Fibroblast of lung (primary cell): ENCODE results near the gene EDEM2. TPM values are rescaled to one million over a fixed set of nuclear protein-coding genes. Genes with fewer than 3 reads are reported as not detected.

ENCODE experiments used
- DNase-seq, 2 donors: peaks; one replicate each; pipeline versions ENCODE4 v3.0.0 to v3.0.0-alpha.2; 2010; ENCODE audit warnings: low read depth in 2 of 2
- H2AFZ ChIP-seq: 2 replicates; pipeline ENCODE4 v1.5.1; 2012; ENCODE audit warnings: low read length, control low read depth, inconsistent platforms
- H3K27ac ChIP-seq: 2 replicates; pipeline ENCODE4 v1.5.1; 2011; ENCODE audit warnings: low read length, control low read depth; ENCODE audit not compliant: insufficient read depth
- H3K27me3 ChIP-seq: 2 replicates; pipeline ENCODE4 v1.5.1; 2011; ENCODE audit warnings: mild to moderate bottlenecking, low read length; ENCODE audit not compliant: control insufficient read depth, insufficient read depth
- H3K36me3 ChIP-seq: 2 replicates; pipeline ENCODE4 v1.5.1; 2011; ENCODE audit warnings: low read length; ENCODE audit not compliant: control insufficient read depth, insufficient read depth
- H3K4me1 ChIP-seq: 2 replicates; pipeline ENCODE4 v1.5.1; 2011; ENCODE audit warnings: low read length; ENCODE audit not compliant: control insufficient read depth, insufficient read depth; ENCODE audit errors: extremely low read depth
- H3K4me2 ChIP-seq: 2 replicates; pipeline ENCODE4 v1.5.1; 2011; ENCODE audit warnings: low read length, control low read depth; ENCODE audit not compliant: insufficient read depth; ENCODE audit errors: extremely low read depth
- H3K4me3 ChIP-seq, 4 experiments: fragments of 200-600 bp in 1 of 4; sonication (generic) in 1 of 4; replicated peaks in 1 of 4; 2 replicates each; pipeline ENCODE4 v1.5.1; 2011 to 2016; ENCODE audit warnings: low read length in 4 of 4, low read depth in 3 of 4, mild to moderate bottlenecking in 3 of 4, control low read depth in 2 of 4, inconsistent platforms in 1 of 4, mixed read lengths in 1 of 4; ENCODE audit not compliant: insufficient read depth in 1 of 4; ENCODE audit errors: control extremely low read depth in 1 of 4
- H3K79me2 ChIP-seq: 2 replicates; pipeline ENCODE4 v1.5.1; 2012; ENCODE audit warnings: mild to moderate bottlenecking, low read length, inconsistent platforms; ENCODE audit not compliant: control insufficient read depth, insufficient read depth
- H3K9ac ChIP-seq: 2 replicates; pipeline ENCODE4 v1.5.1; 2011; ENCODE audit warnings: mild to moderate bottlenecking, low read length, control low read depth; ENCODE audit not compliant: insufficient read depth
- H3K9me3 ChIP-seq: 2 replicates; pipeline ENCODE4 v1.5.1; 2012; ENCODE audit warnings: low read depth, low read length; ENCODE audit not compliant: control insufficient read depth, insufficient read depth
- H4K20me1 ChIP-seq: 2 replicates; pipeline ENCODE4 v1.5.1; 2011; ENCODE audit warnings: low read length; ENCODE audit not compliant: control insufficient read depth, insufficient read depth; ENCODE audit errors: extremely low read depth
- EZH2 ChIP-seq: IDR thresholded peaks from 2 replicates; pipeline ENCODE4 v1.5.1; 2012; ENCODE audit warnings: low read length, control low read depth, mild to moderate bottlenecking; ENCODE audit errors: missing control alignments
- polyA plus RNA-seq, 2 donors: library from polyadenylated mRNA; depleted of rRNA in 1 of 2; stranded (reverse) in 1 of 2; unstranded in 1 of 2; fragments of >200 nt; gene quantifications; 2 replicates each; pipeline ENCODE4 v1.2.1, GENCODE V29; 2011 to 2012; ENCODE audit warnings: missing spikeins in 1 of 2
- total RNA-seq: library from RNA; depleted of rRNA; stranded (reverse); fragments of >200 nt; gene quantifications from 2 replicates; pipeline ENCODE4 v1.2.1, GENCODE V29; 2014
- TF ChIP-seq, protein P1 (sequence below), 2 donors: IDR thresholded peaks in 1 of 2; conservative IDR thresholded peaks in 1 of 2; 1 replicate in 1 of 2; 2 replicates in 1 of 2; pipeline ENCODE4 v1.5.1; 2011 to 2012; ENCODE audit warnings: low read length in 2 of 2, control low read depth in 1 of 2, inconsistent platforms in 1 of 2, low read depth in 1 of 2, mild to moderate bottlenecking in 1 of 2

EDEM2 gene
- total and polyA plus RNA-seq, 2 donors (not counting 1 experiment from before 2014, with no cell fraction given) = 23.8 to 99.4 TPM

DNA sequence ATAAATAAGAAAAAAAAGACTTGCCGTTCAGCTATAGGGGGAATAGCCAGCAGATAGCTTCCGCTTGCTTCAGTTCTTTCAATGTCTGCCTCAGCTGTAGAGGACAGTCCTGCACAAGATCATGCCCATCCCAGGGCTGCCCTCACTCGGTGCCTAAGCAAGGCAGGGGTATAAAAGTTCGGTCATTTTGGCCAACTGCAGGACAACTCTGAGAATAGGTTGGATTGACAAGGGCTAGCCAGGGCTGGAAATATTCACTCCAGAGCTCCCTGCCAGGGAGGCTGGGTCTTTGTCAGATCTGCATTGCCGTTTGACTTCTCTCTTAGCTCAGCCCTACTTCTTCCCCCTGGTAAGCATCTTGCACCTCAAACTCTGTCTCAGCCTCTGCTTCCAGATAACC, 33.1 kb upstream of the EDEM2 start:
- TF ChIP-seq EZH2 = no peak
- TF ChIP-seq, protein P1, sequence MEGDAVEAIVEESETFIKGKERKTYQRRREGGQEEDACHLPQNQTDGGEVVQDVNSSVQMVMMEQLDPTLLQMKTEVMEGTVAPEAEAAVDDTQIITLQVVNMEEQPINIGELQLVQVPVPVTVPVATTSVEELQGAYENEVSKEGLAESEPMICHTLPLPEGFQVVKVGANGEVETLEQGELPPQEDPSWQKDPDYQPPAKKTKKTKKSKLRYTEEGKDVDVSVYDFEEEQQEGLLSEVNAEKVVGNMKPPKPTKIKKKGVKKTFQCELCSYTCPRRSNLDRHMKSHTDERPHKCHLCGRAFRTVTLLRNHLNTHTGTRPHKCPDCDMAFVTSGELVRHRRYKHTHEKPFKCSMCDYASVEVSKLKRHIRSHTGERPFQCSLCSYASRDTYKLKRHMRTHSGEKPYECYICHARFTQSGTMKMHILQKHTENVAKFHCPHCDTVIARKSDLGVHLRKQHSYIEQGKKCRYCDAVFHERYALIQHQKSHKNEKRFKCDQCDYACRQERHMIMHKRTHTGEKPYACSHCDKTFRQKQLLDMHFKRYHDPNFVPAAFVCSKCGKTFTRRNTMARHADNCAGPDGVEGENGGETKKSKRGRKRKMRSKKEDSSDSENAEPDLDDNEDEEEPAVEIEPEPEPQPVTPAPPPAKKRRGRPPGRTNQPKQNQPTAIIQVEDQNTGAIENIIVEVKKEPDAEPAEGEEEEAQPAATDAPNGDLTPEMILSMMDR (conservative IDR thresholded peaks at IDR 0.05 in 1 of 2, IDR thresholded peaks at IDR 0.05 in 1 of 2; ENCODE audit: low read depth in 1 of 2, low read length in 2 of 2) = no peak
- no peak overlapping the region for H3K4me2 ChIP-seq
- no peak for DNase-seq
- no peak overlapping the region for H2AFZ ChIP-seq
- H3K79me2 ChIP-seq = no peaks in the 10 kb centered on the region
- no peak overlapping the region for H3K9ac ChIP-seq
- no peak overlapping the region for H3K27ac ChIP-seq
- no peaks in the 10 kb centered on the region for H3K4me1 ChIP-seq
- no peaks in the 10 kb centered on the region for H3K9me3 ChIP-seq
- no peaks in the 10 kb centered on the region for H3K27me3 ChIP-seq
- no peaks in the 10 kb centered on the region for H3K36me3 ChIP-seq
- H4K20me1 ChIP-seq = no peaks in the 10 kb centered on the region
- no peak overlapping the region for H3K4me3 ChIP-seq

DNA sequence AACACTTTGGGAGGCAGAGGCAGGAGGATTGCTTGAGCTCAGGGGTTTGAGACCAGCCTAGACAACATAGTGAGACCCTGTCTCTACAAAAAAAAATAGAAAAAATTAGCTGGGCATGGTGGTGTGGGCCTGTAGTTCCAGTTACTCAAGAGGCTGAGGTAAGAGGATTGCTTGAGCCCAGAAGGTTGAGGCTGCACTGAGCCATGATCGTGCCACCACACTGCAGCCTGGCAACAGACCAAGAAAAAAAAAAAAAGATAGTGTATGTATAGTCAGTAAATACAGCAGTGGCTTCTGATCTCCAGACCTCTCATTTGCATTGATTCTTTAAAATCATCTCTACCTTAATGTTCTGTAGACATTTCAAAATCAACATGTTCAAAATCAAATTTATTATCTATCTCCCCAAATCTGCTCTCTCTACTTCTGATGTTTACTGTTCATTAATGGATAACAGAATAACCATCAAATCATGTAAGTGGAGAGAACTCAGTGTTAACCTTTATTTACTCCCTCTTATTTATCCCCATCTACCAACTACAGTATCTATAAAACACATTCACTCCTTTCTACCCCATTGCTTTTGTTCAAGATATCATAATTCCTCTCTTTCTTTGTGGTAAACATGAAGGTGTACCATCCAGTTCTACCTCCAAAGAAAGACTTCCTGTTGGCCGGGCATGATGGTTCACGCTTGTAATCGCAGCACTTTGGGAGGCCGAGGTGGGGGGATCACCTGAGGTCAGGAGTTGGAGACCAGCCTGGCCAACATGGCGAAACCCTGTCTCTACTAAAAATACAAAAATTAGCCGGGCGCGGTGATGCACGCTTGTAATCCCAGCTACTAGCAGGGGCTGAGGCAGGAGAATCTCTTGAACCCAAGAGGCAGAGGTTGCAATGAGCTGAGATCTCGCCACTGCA, 32.4 kb upstream of the EDEM2 start:
- Histone ChIP-seq H3K27ac (no peak overlapping the region), H3K9me3 (no peaks in the 10 kb centered on the region), H3K4me3 (no peak overlapping the region), H3K36me3 (no peaks in the 10 kb centered on the region), H3K27me3 (no peaks in the 10 kb centered on the region), H3K4me1 (no peaks in the 10 kb centered on the region), H3K4me2 (no peak overlapping the region), H3K9ac (no peak overlapping the region), H4K20me1 (no peaks in the 10 kb centered on the region), H3K79me2 (no peaks in the 10 kb centered on the region), H2AFZ (no peak overlapping the region)
- TF ChIP-seq, protein P1 (conservative IDR thresholded peaks at IDR 0.05 in 1 of 2, IDR thresholded peaks at IDR 0.05 in 1 of 2; ENCODE audit: low read depth in 1 of 2, low read length in 2 of 2) = no peak
- TF ChIP-seq EZH2 = no peak
- no peak for DNase-seq

- H3K4me2 ChIP-seq = no peak overlapping the region
- DNase-seq = no peak
- no peak overlapping the region for H2AFZ ChIP-seq
- no peaks in the 10 kb centered on the region for H3K27me3 ChIP-seq
- H4K20me1 ChIP-seq = no peaks in the 10 kb centered on the region
- H3K9me3 ChIP-seq = no peaks in the 10 kb centered on the region
- H3K36me3 ChIP-seq = no peaks in the 10 kb centered on the region
- no peaks in the 10 kb centered on the region for H3K79me2 ChIP-seq
- TF ChIP-seq, protein P1 (conservative IDR thresholded peaks at IDR 0.05 in 1 of 2, IDR thresholded peaks at IDR 0.05 in 1 of 2; ENCODE audit: low read depth in 1 of 2, low read length in 2 of 2) = no peak
- no peak for TF ChIP-seq EZH2
- H3K4me1 ChIP-seq = no peaks in the 10 kb centered on the region
- no peak overlapping the region for H3K9ac ChIP-seq
- H3K4me3 ChIP-seq = no peak overlapping the region
- H3K27ac ChIP-seq = no peak overlapping the region
These were observed 29.0 kb upstream of the EDEM2 start for GRCh38 chr20:35176132-35176531.
